HG03108 (cell line): ENCODE measurements around the gene TTC27.

Experiments
- ATAC-seq: cut with Tn5 transposase; IDR thresholded peaks from one replicate; pipeline ENCODE4 v1.9.1; 2021; ENCODE audit warnings: moderate library complexity; ENCODE audit not compliant: unreplicated experiment

The TTC27 gene

DNA sequence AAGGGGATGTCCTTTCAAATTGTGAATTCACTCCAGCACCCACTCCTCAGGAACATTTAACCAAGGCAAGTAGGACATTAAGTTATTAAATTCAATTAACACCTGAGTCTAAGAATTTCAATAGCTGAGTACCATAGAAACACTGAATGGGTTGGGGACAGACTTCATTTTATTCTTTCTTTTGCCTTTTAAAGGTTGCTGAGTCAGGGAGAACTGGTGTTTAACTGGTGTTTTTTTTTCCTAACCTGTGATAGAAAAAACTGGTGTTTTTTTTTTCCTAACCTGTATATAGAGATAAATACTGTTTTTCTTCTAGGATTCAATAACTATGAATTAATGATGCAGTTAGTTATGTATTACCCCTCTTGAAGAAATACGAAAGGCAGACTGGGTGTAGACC lies 38.9 kb downstream of the TTC27 start:
- no peak for ATAC-seq

DNA sequence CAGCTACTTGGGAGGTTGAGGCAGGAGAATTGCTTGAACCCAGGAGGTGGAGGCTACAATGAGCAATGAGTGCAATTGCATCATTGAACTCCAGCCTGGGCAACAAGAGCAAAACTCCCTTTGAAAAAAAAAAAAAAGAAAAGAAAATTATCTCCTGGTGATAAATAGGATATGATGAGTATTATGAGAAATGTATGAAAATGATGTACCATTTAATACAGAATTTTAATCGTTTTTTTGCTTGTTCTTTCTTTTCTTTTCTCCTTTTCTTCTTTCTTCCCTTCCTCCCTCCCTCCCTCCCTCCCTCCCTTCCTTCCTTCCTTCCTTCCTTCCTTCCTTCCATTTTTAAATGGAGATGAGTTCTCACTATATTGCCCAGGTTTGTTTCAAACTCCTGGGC lies 40.4 kb downstream of the TTC27 start:
- no peak for ATAC-seq

DNA sequence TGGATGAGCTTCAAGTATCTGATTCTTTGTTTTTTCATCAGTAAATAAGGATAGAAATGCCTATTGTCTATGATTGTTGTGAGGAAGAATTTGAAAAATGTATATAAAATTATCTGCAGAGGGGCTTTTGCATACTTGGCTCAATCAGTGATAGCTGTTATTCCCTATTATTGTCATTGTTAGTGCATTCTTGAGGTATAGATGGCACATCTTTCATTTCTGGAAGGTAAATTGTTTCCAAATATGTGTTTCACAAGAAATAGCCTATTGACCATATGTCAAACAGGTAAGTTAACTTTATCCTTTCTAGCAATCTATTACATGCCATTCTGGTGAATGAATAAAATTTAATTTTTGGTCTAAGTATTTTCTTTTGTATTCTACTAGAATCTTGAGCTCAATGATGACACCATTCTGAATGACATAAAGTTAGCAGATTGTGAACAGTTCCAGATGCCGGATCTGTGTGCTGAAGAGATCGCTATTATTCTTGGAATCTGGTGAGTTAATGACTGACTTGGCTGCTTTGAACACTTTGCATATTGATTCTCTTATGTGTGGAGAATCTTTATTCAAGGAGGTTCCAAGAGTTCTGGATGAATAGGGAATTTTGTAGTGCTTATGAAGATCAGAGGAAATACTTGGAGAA lies 44.2 kb downstream of the TTC27 start:
- no peak for ATAC-seq

DNA sequence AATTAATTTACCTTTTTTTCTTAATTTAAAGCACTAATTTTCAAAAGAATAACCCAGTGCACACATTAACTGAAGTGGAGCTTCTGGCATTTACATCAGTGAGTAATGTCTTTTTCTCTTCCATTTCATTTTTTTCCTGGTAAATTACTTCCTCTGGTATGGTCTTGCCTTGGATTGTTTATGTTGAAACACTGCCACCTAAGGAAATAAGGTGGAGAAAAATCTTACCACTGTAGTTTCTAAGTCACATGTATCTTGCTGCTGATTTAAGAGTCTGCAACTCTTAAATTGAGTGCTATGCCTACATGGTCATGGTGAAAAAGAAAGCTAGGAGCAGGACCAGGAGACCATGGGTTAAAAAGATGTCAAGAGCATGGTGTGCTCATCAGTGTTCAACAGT lies 51.0 kb downstream of the TTC27 start:
- ATAC-seq = no peak

DNA sequence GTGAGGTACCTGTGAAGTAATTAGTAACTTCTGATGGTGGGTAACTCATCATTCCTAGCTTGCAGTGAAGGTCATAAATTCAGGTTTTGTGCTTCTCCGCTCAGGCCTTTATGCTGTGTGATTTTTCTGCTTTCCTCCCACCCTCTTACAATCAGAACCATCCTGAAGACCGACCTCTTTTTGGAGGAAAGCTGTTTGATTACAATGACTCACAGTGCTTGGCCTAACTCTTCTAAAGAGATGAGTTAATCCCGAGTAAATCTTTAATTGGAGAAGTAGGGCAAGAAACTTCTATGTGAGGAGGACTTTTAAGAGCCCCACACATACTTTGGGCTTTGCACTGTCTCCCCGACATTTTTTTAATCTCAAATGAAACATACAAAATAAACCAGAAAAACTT lies 53.1 kb downstream of the TTC27 start:
- ATAC-seq = no peak

DNA sequence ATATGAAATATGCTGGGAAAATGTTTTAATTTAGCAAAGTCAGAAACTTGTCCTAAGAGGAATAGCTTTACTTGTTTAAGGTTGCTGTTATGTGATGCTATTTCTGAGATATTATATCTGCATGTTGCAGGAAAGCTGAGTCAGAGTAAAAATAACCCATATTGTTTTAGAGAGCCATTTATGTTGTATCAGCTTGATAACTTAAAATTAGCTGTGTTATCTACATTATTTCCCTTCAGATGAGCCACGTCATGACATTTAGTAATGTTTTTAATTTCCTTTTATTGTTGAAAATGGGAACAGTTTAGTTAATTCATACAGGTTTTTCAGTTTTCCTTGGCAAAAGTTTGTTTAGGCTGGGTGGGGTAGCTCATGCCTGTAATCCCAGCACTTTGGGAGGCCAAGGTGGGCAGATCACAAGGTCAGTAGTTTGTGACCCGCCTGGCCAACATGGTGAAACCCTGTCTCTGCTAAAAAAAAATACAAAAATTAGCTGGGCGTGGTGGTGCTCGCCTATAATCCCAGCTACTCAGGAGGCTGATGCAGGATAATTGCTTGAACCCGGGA lies 55.8 kb downstream of the TTC27 start:
- ATAC-seq = no peak

DNA sequence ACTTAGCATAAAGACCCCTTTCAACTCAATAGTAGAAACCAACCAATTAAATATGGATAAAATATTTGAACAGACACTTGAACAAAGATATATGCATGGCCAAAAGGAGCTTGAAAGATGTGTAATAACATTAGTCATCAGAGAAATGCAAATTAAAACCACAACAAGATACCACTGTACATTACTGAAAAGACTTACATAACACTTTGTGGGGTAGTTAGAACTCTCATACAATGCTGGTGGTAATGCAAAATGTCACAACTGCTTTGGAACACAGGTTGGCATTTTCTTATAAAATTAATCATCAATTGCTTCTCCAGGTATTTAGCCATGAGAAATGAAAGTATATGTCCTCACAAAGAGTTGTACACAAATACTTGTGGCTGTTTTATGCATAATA lies 60.7 kb downstream of the TTC27 start:
- ATAC-seq = no peak

DNA sequence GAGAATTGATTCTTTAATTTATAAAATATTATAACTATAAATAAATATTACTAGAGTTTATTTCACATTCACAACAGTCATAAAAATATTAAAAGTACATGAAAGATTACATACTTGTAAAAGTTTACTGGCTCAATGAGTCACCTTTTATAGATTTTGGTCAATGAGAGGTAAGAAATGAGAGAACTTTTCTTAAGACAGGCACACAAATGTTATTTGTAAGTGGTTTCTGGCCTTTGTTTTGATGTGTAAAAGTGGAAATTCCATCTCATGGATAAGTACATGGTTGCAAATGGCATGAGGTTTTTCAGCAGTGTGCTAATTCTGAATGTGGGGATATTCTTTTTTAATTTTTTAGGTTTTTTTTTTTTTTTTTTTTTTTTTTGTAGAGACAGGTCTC lies 63.8 kb downstream of the TTC27 start:
- ATAC-seq = no peak

DNA sequence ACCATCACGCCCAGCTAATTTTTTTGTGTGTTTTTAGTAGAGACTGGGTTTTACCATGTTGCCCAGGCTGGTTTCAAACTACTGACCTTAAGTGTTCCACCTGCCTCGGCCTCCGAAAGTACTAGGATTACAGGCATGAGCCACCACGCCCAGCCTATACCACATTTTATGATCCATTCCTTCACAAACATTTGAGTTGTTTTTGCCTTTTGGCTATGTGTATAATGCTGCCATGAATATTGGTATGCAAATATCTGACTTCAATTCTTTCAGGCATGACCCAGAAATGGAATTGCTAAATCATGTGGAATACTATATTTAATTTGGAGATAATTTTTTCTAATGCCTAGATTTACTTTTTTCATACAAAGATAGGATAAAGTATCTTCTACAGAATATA lies 68.6 kb downstream of the TTC27 start:
- no peak for ATAC-seq

DNA sequence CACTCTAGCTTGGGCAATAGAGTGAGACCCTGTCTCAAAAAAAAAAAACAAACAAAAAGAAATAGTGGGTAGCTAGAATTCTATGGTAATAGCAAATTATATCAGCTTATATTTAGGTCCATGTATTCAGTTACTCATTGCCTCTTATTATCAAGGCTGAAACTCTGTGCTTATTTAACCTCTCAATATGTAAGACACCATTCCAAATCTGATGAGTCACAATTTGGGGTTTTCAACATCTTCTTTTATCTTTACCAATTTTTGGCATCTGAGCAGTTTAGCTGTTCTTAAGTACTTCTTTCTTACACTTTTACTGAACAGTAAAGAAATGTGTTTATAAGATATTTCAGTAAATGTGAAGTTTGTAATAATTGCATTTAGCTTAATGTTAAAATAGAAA lies 69.3 kb downstream of the TTC27 start:
- ATAC-seq = no peak

DNA sequence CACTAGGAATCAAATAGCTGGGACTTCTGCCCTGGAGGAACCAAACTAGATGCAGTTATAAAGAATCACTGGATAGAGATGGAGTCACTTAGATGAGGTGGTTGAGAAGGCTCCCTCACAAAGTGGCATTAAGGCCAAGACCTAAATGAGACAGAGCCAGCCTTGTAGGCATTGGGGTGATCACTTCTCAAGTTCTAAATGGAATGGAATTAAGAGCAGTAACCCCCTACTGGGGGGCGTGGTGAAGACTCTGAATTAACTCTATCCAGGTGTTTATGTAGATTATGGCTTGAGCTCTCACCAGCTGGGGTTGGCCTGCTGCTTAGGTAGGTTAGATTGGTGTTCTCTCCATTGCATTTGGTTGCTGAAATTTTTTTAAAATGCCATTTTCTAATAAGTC lies 71.3 kb downstream of the TTC27 start:
- no peak for ATAC-seq

DNA sequence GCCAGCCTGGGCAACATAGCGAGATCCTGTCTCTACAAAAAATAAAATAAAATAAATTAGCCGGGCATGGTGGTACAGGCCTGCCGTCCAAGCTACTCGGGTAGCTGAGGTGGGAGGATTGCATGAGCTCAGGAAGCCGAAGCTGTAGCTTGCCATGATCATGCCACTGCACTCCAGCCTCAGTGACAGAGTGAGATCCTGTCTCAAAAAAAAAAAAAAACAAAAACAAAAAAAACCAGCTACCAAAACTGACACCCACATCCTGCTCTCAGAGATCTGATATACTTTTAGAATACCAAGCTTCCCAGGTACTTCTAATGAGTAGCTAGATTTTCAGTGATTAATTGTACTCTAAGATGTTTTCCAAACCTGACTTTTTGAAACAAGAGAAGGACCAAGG lies 74.0 kb downstream of the TTC27 start:
- no peak for ATAC-seq

DNA sequence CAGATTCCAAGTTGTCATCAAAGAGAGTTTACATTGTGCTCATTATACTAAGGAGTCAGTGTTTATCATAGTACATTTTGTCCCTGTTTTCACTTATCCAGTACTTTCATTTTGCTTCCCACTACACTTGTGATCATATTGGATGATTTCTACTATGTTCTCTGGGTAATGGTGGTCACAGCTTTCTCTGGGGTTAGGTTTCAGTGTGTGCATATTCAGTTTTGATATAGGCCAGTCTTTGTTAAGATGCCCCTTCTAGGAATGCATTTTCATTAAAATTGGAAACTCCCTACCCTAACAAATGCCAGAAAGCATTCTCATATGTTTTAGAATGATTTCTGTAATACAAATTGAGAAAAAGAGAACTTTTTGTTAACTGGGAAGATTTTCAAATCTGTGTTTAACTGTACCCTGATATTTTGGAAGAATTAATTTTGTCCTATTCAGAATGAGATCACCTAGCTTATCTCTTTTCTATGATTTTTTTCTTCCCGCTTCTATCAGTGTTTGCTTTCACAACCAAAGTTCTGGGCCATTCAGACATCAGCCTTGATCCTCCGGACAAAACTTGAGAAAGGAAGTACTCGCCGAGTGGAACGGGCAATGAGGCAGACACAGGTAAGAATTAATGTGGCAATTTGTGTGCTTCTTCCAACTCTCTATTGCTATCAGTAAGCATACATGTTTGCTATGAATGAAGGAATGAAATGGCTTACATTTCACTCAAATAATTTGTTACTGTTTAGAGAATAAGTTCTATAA lies 74.6 kb downstream of the TTC27 start:
- ATAC-seq = no peak

DNA sequence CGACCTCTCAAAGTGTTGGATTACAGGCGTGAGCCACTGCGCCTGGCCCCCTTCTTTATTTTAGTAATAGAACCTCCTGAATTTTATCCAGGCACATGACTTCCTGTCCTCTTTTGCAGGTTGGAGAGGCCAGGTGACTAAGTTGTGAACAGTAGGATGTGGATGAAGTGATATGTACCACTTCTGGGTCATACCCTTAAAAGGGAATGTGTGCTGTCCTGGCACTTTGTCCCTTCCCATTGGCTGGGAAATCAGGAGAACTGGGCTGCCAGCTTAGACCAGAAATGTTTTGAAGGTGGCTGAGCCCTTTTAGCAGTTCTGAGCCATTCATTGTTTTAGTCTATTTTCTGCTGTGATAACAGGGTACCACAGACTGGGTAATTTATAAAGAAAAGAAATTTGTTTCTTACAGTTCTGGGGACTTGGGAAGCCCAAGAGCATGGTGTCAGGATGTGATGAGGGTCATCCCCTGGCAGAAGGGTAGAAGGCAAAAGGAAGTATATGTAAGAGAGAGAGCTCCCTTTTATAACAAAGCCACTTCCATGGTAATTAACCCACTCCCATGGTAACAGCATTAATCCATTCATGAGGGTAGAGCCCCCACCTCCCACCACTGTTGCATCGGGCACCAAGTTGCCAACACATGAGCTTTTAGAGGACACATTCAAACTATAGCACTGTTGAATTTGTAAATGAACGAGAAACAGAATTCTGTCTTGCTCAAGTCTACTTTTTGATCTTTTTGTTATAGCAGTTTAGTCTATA lies 79.1 kb downstream of the TTC27 start:
- no peak for ATAC-seq

DNA sequence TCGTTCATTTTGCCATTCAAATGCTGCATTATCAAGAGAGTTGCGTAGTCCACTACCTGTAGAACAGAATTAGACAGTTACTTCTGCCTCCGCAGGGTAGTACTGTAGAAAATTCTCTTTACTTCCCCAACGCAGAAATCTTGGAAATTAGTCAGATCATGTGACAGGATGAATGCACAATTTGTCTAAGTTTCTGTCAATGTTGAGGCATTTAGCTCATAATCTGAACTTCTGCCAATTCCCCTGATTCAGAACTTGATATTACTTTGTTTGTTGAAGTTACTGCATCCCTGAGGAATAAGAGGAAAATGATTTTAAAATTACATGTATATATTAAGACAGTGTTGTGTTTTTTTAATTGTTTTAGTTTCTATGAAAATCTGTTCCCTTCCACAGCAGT lies 83.4 kb downstream of the TTC27 start:
- ATAC-seq = no peak

DNA sequence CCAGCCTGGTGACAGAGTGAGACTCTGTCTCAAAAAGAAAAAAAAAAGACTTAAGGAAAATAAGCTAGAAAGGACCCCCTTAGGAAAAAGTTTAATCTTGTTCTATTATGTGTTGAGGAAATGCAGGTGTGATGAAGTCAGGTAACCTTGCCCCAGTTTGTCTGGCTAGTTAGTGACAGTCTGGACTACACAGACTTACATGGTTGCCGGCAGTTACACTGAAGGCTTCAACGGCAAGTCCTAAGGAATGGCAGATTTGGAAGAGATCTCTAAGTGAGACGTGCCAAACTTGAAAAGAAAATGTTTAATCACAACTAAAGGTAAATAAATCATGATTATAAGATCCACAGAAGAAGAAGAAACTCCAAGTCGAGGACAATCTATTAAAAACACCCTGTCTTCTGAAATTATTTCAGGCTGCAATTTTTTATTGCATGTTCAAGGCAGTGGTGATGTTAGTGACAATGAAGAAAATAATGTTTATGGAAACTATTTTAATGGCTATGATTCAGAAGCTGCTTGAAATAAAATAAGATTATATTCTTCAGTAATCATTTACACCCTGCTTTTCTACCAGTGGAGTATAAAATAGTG lies 84.2 kb downstream of the TTC27 start:
- ATAC-seq = no peak

DNA sequence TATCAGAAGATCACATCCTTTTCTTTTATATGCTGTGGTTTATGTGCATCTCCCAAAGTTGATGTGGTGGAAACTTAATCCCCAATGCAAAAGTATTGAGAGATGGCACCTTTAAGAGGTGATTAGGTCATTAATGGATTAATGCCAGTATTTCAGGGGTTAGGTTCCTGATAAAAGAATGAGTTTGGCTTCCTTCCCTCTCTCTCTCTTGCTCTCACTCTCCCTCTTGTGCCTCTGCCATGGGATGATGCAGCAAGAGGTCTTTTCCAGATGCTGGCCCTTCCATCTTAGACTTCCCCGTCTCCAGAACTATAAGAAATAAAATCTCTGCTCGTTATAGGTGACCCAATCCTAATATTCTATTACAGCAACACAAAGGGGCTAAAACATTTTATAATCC lies 85.0 kb downstream of the TTC27 start:
- no peak for ATAC-seq

DNA sequence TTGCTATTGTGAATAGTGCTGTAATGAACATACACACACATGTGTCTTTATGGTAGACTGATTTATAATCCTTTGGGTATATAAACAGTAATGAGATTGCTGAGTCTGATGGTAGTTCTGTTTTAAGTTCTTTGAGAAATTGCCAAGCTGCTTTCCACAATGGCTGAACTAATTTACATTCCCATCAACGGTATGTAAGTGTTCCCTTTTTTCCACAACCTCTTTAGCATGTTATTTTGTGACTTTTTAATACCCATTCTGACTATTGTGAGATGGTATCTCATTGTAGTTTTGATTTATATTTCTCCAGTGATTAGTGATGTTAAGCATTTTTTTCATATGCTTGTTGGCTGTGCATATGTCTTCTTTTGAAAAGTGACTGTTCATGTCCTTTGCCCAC lies 86.7 kb downstream of the TTC27 start:
- no peak for ATAC-seq

DNA sequence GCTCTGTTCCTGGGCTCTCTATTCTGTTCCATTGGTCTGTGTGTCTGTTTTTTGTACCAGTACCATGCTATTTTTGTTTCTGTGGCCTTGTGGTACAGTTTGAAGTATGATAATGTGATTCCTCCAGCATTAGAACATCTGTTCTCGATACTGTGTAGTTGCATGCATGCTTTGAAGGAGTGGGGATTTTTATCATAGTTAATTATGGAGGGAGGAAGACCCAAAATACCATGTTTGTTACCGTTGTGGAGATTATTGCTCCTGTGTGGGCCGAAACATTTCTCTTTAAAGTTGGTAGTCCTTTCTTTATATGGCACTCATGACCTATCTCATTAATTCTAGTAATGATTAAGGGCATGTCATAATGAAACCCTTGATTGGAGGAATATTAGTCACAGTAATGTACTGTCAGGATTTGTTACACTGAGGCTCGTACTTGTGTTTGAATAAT lies 87.6 kb downstream of the TTC27 start:
- ATAC-seq = peak; percentile 93

DNA sequence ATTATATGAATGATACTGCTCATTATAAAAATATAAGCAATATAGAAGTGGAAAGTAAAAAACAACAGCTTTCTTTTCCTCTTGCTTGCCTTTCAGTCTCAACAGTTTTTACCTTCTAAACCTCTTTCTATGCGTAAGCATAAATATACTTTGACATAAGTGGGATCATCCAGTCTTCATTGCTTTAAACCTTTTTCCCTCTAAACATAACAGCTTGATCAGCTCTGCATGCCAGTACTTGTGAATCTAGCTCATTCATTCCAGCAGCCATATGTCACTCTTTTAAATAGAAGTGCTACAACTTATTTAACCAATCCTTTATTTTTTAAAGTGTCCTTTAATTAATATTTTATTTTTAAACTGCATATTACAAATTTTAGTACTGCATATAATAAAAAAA lies 88.1 kb downstream of the TTC27 start:
- ATAC-seq = no peak

DNA sequence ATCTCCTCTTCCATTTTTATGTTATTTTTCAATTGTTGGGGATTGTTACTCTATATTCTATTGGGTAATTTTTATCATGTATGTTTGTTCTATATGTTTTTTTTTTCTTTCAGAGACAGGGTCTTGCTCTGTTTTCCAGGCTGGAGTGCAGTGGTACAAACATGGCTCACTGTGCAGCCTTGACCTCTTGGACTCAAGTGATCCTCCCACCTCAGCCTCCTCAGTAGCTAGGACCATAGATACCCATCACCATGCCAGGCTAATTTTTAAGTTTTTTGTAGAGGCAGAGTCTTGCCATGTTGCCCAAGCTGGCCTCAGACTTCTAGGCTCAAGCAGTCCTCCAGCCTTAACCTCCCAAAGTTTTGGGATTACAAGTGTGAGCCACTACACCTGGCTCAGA lies 88.7 kb downstream of the TTC27 start:
- no peak for ATAC-seq
